Hepatocyte (in vitro differentiated cells): ENCODE results near the gene APBA1.

Source experiments
- EZH2phosphoT487 ChIP-seq: fragments of 200-600 bp; sonication (generic); IDR thresholded peaks from one replicate; pipeline ENCODE4 v1.6.1; 2018; ENCODE audit warnings: antibody characterized with exemption, mild to moderate bottlenecking, low read depth, moderate library complexity; ENCODE audit not compliant: unreplicated experiment, severe bottlenecking
- TF ChIP-seq, protein P1 (sequence below): fragments of 200-600 bp; sonication (generic); IDR thresholded peaks from 2 replicates; pipeline ENCODE4 v1.5.1; 2016; ENCODE audit warnings: antibody characterized with exemption, mild to moderate bottlenecking; ENCODE audit not compliant: poor library complexity

DNA sequence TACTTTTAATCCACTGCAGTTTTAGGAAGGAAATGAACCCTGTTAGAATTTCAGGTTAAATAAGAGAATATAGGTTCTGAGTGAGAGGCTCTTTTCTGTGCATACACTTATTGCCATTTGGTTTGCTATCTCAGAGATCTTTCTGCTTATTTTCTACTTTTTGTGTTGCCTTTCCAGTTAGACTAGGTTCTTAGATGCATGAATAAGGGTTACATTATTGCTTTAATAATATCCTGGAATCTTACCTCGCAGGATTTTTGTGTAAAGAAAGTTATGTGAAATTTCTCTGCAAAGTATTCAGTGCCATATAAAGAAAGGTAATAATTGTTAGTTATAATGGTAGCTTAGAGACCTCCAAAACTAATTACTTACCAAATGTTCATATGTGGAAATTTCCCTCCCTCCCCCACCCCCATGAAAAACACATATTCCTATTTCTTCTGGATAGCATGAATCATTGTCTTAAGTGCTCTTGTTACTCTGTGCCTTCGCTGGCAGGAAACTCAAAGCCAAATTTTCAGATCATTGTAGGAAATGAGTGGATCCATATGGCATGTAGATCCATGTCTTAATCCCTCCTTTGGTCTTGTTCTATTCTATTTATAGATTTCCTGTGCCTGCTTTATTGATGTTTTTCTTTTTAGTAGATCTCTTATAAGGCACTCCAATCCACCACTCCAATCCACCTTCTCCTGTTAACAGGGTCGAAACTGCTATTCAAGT is 2.7 kb upstream of the APBA1 start:
- TF ChIP-seq, protein P1, sequence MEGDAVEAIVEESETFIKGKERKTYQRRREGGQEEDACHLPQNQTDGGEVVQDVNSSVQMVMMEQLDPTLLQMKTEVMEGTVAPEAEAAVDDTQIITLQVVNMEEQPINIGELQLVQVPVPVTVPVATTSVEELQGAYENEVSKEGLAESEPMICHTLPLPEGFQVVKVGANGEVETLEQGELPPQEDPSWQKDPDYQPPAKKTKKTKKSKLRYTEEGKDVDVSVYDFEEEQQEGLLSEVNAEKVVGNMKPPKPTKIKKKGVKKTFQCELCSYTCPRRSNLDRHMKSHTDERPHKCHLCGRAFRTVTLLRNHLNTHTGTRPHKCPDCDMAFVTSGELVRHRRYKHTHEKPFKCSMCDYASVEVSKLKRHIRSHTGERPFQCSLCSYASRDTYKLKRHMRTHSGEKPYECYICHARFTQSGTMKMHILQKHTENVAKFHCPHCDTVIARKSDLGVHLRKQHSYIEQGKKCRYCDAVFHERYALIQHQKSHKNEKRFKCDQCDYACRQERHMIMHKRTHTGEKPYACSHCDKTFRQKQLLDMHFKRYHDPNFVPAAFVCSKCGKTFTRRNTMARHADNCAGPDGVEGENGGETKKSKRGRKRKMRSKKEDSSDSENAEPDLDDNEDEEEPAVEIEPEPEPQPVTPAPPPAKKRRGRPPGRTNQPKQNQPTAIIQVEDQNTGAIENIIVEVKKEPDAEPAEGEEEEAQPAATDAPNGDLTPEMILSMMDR = no peak
- no peak for TF ChIP-seq EZH2phosphoT487
